ENCODE measurements around the gene RBM38. TPM values are rescaled to one million over a fixed set of nuclear protein-coding genes. Genes with fewer than 3 reads are reported as not detected.

RBM38 gene
- total and polyA plus RNA-seq, 10 of the 15 experiments (the other 5 are each of a cell fraction or from before 2014, with no cell fraction given) = 0.32 to 118 (median 25.2) TPM

GRCh38 chr20:57412347-57413029 lies 21.3 kb downstream of the RBM38 start (continued):
- TF ChIP-seq BCL3 (IDR thresholded peaks at IDR 0.05; ENCODE audit: borderline replicate concordance, insufficient read depth, low read depth, low read length, poor library complexity, severe bottlenecking) (no peak), ZBTB40 (IDR thresholded peaks at IDR 0.05; ENCODE audit: borderline replicate concordance) (no peak), BMI1 (IDR thresholded peaks at IDR 0.05; ENCODE audit: borderline replicate concordance) (no peak), ATF2 (IDR thresholded peaks at IDR 0.05; ENCODE audit: low read length) (no peak), SPI1 (IDR thresholded peaks at IDR 0.05; ENCODE audit: borderline replicate concordance, insufficient read depth, low read depth, low read length) (no peak), GATAD2B (conservative IDR thresholded peaks at IDR 0.05; ENCODE audit: low read depth) (peak; percentile 47; the same call in 1 of the 2 replicates), ZNF622 (IDR thresholded peaks at IDR 0.05) (no peak), SIN3A (IDR thresholded peaks at IDR 0.05; ENCODE audit: low read depth, low read length) (no peak), NR2C2 (IDR thresholded peaks at IDR 0.05; ENCODE audit: borderline replicate concordance, control insufficient read depth, insufficient read length, low read depth) (no peak), ZBTB33 (IDR thresholded peaks at IDR 0.05) (no peak), TCF3 (IDR thresholded peaks at IDR 0.05; ENCODE audit: borderline replicate concordance, insufficient read depth, low read depth, low read length) (no peak), PML (IDR thresholded peaks at IDR 0.05; ENCODE audit: low read length) (no peak), RUNX3 (IDR thresholded peaks at IDR 0.05; ENCODE audit: low read length) (peak; percentile 80), POLR2A (IDR thresholded peaks at IDR 0.05; ENCODE audit: low read depth, low read length) (no peak), MLLT1 (IDR thresholded peaks at IDR 0.05) (peak; percentile 76), EP300 (IDR thresholded peaks at IDR 0.05; ENCODE audit: borderline replicate concordance in 1 of 2, control insufficient read depth in 1 of 2, low read depth in 2 of 2, low read length in 2 of 2) (0 out of 4 replicates have a peak, but pooled peaks of 1 of the 2 experiments have one; percentile 62), NBN (IDR thresholded peaks at IDR 0.05) (no peak), E2F4 (IDR thresholded peaks at IDR 0.05; ENCODE audit: low read depth, low read length) (no peak)

All from GM12878 (cell line).